GM19239 (cell line): Measurements from ENCODE around the gene KCNJ5.

ENCODE experiments used
- DNase-seq: peaks from one replicate; pipeline ENCODE4 v3.0.0; 2011; ENCODE audit warnings: low spot score; ENCODE audit not compliant: insufficient read length
- FAIRE-seq: peaks from 2 replicates; lab custom pipeline; 2011; peaks lifted over from hg19 to GRCh38; lab: Jason Lieb, UNC

Gene KCNJ5

GRCh38 chr11:128927683-128928336 lies 36.7 kb downstream of the KCNJ5 start:
- no peak for DNase-seq
- FAIRE-seq = no peak

DNA sequence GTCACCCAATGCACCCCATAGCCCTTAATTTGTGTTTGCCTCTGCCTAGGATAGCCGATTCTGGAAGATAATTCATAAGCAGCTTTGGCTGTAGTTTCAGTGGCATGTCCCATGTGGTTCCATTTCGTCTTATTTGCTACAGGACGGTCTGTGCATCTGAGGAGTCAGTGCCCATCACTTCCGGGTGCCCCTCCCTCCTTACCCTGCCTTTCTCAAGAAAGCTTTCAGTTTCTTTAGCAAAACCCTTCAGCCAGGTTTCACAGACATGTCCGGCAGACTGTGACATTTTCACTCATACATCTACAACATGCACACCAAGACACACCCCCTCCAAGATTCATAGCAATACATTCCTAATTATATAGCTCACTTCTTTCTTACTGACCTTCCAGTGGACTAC lies 37.2 kb downstream of the KCNJ5 start:
- FAIRE-seq (peak; percentile 95), DNase-seq (peak; percentile 91)

DNA sequence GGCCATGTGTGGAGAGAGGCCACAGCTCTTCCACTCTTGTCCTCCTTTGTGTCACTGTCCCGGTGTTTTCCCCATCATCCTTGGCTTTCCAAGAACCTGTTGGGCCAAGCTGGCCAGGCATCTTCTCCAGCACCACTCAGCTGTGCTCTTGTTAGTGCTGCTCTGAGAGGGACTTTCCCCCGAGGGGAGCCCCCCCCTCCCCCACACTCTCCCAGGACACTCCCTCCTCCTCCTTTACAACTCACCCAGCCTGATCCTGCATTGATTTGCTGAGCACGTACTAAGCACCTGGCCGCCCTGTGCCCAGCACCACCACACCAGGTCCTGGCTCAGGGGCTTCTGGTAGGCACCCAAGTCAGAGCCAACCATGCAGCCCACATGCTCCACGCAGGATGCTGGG lies 38.3 kb downstream of the KCNJ5 start:
- no peak for FAIRE-seq
- no peak for DNase-seq

GRCh38 chr11:128929991-128930390 lies 38.8 kb downstream of the KCNJ5 start:
- no peak for DNase-seq
- no peak for FAIRE-seq

DNA sequence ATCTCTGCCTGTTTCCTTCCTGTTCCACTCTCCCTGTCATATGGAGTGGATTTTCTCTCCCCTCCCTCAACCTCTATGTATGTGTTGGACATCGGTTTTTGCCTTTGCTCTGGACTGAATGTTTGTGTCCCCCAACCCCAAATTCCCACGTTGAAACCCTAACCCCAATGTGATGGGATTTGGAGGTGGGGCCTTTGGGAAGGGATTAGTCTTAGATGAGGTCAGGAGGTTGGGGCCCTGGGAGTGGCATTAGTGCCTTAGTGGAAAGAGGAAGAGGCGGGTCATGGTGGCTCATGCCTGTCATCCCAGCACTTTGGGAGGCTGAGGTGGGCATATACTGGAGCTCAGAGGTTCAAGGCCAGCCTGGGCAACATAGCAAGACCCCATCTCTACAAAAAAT lies 39.9 kb downstream of the KCNJ5 start:
- FAIRE-seq (no peak), DNase-seq (no peak)

DNA sequence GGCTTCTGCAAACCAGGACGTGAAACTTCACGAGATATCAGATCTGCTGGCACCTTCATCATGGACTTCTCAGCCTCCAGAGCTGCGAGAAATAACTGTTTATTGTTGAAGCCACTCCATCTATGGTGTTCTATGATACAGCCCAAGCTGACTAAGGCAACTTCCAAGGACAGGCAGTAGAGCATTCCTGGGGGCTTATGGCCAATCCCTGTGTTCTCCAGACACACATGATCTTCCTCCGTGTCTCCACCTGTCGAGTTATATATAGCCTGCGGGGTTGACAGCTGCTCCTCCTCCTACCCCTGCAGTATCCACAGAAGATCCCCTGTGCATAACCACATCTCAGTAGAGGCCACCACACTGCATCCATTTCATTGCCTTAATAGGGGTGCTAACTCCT lies 40.5 kb downstream of the KCNJ5 start:
- DNase-seq (no peak), FAIRE-seq (no peak)

- DNase-seq = no peak
- no peak for FAIRE-seq
Observed at GRCh38 chr11:128933481-128934178, 42.5 kb downstream of the KCNJ5 start.

DNA sequence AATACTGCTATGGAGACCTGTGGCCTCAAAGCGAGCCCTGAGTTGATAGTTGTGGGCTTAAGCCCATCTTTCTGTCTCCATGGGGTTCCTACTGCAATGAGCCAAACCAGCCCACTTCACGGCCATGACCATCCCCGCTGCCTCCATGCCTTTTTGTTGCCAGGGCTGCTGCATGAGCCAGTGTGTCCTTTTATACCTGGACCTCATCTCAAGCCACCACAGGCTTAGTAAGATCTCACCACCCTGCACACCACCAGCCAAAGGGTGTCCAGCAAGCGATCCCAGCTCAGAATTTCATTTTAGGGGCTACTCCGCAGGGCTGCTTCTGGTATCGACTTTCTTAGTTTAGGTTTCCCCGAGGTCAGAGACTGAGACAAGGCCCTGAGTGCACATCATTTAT lies 43.2 kb downstream of the KCNJ5 start:
- no peak for FAIRE-seq
- DNase-seq = no peak

DNA sequence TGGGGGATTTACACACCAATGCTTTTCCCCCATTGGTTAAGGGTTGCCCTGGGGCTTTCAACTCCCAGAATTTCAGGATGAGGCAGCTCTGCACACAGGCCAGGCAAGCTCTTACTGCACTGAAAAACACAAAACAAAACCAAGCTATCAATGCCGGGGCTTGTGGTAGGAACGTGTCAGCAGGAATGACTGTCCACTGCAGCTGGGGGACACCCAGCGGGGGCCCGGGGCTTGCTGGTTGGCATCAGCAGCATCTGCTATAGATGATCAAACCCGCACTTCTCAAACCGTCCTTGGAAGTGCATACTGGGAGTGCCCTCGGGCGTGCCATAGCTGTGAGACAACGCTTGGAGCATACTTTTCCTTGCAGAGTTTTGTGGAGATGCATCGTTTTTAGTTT lies 43.8 kb downstream of the KCNJ5 start:
- no peak for DNase-seq
- FAIRE-seq = no peak

DNA sequence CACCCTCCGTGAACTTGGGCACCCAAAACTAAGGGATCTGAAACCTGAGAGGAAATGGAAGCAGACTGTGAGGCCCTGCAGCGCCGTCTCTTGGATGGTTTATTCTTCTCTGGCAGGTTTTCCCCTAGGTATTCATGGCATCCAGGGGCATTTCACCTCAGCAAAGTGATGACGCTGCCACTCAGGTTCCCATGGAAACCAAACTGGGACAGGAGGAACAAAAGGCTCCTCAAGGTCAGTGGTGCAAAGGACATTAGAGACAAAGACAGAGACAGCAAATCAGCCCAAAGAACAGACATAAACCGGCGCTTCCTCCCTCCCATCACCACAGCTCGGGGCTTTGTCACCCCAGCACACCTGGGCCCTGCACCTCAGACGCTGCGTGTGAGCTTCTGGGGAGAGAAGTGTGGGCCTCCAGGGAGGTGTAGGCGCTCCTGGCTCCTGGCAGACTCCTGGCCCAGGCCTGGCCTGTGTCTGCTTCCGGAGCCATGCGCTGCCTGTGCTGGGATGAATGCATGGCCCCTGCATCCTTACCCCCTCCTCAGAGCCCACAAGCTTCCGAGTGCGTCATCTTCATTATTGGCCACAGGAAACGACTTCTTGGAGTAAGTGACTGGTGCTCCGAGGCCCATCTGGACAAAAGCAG lies 45.6 kb downstream of the KCNJ5 start:
- FAIRE-seq = no peak
- no peak for DNase-seq

GRCh38 chr11:128937480-128937879 lies 46.3 kb downstream of the KCNJ5 start:
- FAIRE-seq = no peak
- DNase-seq = no peak

- FAIRE-seq (no peak), DNase-seq (no peak)
Observed at GRCh38 chr11:128938156-128938885, 47.2 kb downstream of the KCNJ5 start.

GRCh38 chr11:128939591-128939990 lies 48.4 kb downstream of the KCNJ5 start:
- no peak for DNase-seq
- no peak for FAIRE-seq

DNA sequence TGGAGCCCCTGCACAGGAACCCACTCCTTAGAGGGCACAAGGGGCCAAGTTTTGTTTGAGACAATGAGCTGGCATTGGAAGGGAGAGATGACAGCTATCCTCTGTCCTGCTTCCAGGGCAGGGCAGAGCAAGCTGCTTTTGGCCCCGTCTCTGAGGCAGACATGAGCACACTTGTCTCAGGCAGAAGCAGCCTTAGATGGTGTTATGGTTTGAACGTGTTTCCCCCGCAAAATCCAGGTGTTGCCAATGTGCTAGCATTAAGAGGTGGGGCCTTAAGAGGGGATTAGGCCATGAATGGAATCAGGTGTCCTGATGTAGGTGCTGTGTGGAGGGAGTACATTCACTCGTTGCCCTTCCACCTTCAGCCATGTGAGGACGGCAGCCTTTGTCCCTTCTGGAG lies 49.0 kb downstream of the KCNJ5 start:
- DNase-seq (no peak), FAIRE-seq (no peak)

DNA sequence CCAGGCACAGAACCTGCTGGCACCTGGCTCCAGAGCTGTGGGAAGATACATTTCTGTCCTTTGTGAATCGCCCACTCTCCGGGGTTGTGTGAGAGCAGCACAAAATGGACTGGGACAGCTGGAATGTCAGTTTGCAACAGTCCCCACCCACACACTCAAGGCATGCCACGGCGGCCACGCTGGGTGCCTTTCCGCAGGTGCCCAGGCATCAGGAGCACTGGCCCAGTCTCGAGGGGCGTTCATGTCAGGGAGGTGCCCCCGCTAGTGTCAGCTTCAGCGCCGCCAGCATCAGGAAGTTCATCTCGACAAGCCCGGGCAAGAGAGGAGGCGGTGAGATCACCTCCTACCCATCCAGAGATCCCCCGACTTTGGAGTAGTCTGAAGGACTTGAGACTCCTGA lies 49.4 kb downstream of the KCNJ5 start:
- DNase-seq (no peak), FAIRE-seq (no peak)

GRCh38 chr11:128941110-128941509 lies 50.0 kb downstream of the KCNJ5 start:
- no peak for FAIRE-seq
- DNase-seq = no peak

DNA sequence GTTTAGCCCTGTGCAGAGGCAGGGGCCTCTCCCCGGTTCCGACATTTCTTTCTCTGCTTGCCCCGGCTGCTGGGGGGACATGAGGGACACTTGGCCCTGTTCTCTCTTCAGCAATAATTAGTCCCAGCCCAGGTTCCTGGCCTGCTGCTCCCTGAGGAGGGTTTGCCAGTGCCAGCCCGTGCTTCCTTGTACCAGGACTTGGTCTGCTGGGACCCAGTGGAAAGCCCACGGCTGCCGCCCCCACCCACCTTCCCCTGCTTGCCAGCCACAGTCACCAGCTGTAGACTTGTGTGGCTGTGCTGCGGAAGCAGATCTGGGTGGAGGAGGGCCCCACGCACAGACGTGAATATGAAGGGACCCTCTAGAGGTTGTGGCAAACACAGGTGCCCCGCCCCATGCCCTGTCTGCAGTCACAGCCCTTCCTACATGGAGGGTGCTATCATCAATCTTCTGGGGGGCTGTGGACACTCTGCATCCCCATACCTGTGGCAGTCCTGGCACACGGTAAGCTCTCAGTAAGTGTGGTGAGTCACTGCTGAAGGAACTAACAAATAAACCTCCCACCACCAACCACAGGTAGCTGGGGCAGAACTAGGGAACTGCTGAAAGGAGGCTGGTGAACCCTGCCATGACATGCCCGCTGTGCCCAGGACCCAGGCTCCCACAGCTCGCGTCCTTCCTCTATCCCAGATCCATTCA lies 50.6 kb downstream of the KCNJ5 start:
- no peak for FAIRE-seq

GRCh38 chr11:128942272-128942612 lies 51.1 kb downstream of the KCNJ5 start:
- DNase-seq = no peak
- no peak for FAIRE-seq

More for the DNA sequence above, 50.6 kb downstream of the KCNJ5 start:
- no peak for DNase-seq

GRCh38 chr11:128942817-128943427 lies 51.8 kb downstream of the KCNJ5 start, which contains the start of gene TP53AIP1:
TP53AIP1 (minus strand) TSS chr11:128942871; CDS start chr11:128937818, 5,053 bp downstream.
- DNase-seq (no peak), FAIRE-seq (no peak)

GRCh38 chr11:128943428-128943976 lies 52.3 kb downstream of the KCNJ5 start:
- FAIRE-seq (no peak), DNase-seq (no peak)
